ENCODE results near the gene ABCA3.

ABCA3 gene

DNA sequence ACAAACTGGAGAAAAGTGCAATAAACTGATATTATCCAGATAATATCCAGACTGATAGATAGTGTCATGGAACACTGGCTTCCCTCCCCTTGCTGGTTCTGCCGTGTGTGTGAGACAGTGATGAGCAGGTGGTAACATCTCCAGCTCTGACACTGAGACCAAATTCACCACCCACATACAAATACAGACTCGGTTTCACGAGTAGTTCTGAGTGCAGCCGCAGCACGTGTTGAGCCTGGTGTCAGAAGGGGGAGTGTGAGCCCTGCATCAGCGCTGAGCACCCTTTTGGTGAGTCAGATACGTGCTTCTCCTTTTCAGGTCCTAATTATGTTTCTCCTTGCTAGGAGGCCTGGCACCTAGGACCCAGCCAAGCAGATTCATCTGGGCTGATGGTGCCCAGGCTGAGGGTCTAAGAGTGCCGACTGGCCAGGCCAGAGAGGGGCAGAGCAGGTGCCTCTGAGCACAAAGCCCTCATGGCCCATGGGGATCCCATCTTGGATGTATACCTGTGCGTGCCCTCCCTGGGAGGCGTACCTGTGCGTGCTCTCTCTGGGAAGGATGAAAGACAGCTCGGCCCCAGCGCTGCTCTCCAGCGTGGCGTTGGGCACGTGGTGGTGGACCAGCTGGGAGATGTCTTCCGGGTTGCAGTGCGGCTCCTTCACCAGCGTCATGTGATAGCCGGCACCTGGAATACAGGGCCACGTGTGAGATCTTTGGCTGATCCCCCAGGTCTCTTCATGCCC is 45.3 kb downstream of the ABCA3 start:
- TF ChIP-seq, protein P1, sequence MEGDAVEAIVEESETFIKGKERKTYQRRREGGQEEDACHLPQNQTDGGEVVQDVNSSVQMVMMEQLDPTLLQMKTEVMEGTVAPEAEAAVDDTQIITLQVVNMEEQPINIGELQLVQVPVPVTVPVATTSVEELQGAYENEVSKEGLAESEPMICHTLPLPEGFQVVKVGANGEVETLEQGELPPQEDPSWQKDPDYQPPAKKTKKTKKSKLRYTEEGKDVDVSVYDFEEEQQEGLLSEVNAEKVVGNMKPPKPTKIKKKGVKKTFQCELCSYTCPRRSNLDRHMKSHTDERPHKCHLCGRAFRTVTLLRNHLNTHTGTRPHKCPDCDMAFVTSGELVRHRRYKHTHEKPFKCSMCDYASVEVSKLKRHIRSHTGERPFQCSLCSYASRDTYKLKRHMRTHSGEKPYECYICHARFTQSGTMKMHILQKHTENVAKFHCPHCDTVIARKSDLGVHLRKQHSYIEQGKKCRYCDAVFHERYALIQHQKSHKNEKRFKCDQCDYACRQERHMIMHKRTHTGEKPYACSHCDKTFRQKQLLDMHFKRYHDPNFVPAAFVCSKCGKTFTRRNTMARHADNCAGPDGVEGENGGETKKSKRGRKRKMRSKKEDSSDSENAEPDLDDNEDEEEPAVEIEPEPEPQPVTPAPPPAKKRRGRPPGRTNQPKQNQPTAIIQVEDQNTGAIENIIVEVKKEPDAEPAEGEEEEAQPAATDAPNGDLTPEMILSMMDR (IDR thresholded peaks at IDR 0.05): no peak
- TF ChIP-seq ZFX (IDR thresholded peaks at IDR 0.05; ENCODE audit: borderline replicate concordance): no peak
- H3K27ac ChIP-seq: no peak overlapping the region

DNA sequence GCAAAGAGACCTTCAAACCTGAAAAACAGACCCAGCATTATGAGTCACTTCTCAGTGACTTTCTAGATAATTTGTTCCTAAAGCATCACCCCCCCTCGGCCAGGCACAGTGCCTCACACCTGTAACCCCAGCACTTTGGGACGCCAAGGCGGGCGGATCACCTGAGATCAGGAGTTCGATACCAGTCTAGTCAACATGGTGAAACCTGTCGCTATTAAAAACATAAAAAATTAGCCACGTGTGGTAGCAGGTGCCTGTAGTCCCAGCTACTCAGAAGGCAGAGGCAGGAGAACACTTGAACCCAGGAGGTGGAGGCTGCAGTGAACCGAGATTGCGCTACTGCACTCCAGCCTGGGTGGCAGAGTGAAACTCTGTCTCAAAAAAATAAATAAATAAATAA is 48.3 kb downstream of the ABCA3 start:
- no peak overlapping the region for H3K27ac ChIP-seq
- TF ChIP-seq, protein P1 (IDR thresholded peaks at IDR 0.05): no peak
- no peak for TF ChIP-seq ZFX (IDR thresholded peaks at IDR 0.05; ENCODE audit: borderline replicate concordance)

DNA sequence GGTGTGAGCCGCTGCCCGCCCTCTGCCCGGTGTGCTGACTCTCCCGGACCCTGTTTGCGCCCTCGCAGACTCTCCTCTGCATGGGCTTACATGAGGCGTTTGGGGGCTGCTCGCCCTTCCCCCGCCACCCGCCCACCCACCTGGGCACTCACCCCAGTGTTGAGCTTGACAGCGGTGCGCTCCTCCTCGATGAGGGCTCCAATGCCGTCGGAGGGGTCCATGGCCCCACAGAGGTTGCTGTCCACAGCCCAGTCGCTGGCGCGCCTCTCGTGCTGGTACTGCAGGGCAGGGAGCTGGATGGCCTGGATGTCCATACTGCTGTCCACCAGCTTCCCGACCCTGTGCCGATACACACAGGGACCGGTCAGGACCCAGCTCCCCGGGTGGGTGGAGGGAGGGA is 51.2 kb downstream of the ABCA3 start:
- no peak overlapping the region for H3K27ac ChIP-seq
- no peak for TF ChIP-seq ZFX (IDR thresholded peaks at IDR 0.05; ENCODE audit: borderline replicate concordance)
- TF ChIP-seq, protein P1 (IDR thresholded peaks at IDR 0.05): no peak

DNA sequence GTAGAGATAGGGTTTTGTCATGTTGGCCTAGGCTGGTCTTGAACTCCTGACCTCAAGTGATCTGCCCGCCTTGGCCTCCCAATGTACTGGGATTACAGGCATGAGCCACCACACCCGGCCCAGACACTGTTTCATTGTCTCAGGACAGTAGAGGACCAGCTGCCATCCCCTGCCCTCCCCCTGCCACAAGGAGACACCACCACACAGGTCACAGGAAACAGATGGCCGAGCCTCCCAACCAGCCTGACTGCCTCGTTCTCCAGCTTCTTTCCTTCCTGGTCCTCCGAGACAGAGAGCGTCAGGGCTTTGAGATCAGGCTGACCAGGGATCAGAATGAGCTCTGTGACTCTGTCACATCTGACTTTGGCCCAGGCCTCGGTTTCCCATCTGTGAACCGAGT is 51.8 kb downstream of the ABCA3 start:
- H3K27ac ChIP-seq: no peak overlapping the region
- TF ChIP-seq, protein P1 (IDR thresholded peaks at IDR 0.05): no peak
- no peak for TF ChIP-seq ZFX (IDR thresholded peaks at IDR 0.05; ENCODE audit: borderline replicate concordance)

DNA sequence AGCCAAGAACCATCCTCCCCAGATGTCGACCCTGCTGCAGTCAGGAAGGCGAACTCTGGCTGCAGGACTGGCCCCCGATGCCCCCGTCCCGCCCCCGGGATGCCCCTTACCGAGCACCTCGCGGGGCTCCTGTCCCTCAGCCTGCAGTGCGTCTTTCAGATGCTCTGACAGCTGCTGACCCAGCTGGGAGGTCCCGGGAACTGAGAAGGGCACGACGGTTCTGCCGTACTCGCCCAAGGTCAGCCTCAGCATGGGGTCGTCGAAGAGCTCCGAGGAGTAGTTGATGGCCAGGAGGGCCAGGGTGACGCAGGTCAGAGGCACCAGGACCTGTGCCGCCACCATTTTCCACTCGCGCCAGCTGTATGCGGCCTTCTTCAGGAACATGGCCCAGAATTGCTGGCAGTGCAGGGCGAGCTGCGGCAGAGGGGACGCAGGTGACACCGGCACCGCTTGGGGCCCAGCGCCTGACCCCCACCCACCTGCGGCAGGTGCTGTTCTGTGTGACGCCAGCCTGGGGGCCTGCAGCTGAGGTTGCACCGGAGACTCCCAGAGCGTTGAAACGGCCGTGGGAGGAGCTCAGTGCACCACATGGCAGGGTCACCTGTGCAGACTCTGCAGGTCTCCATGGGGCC is 52.5 kb downstream of the ABCA3 start:
- no peak overlapping the region for H3K27ac ChIP-seq
- TF ChIP-seq, protein P1 (IDR thresholded peaks at IDR 0.05): no peak

DNA sequence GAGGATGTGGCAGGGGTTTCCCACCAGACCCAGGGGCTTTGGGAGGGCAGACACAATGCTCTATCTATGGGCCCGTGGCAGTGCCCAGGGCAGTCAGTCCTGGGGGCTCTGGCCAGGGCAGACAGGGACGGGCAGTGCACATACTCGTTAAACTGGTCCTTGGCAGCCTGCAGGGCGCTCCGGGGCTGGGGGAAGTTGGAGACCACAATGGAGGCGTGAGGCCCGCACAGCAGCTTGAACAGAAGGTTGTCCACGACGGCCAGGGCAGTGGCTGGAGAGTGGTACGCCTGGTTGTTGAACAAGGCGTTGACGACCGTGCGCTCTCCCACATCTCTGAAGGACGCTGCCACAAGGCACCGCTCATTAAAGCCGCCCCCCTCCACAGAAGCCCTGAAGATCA is 54.0 kb downstream of the ABCA3 start:
- no peak for TF ChIP-seq ZFX (IDR thresholded peaks at IDR 0.05; ENCODE audit: borderline replicate concordance)
- TF ChIP-seq, protein P1 (IDR thresholded peaks at IDR 0.05): no peak
- H3K27ac ChIP-seq: no peak overlapping the region

DNA sequence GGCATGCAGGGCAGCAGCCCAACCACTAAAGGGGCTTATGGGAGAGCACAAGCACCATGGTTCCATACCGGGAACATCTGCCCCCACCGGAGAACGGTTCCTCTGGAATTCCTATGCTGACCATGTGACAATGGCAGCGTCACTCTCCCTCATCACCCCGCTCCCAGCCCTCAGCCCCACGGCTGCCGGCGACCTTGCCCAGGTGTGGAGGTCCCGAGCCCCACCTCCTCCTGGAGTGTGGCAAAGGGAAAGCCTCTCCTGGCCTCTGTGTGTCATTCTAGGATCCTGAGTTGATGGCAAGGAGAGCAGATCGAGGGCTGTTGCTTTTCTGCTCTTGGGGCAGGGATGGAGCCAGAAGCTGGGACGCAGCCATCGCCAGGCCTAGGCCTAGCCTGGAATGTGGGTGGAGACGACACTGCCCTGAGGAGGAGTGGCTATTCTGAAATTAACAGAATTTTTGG is 54.8 kb downstream of the ABCA3 start:
- TF ChIP-seq, protein P1 (IDR thresholded peaks at IDR 0.05): no peak
- no peak for TF ChIP-seq ZFX (IDR thresholded peaks at IDR 0.05; ENCODE audit: borderline replicate concordance)
- H3K27ac ChIP-seq: no peak overlapping the region
